Measurements from ENCODE around the gene NDUFS6.

Gene NDUFS6

GRCh38 chr5:1762883-1763547 is 38.2 kb upstream of the NDUFS6 start:
- H3K27me3 Mint-ChIP-seq = peaks cover 9% of the 10 kb centered on the region
- no peaks in the 10 kb centered on the region for H3K36me3 Mint-ChIP-seq
- H3K4me1 Mint-ChIP-seq = no peaks in the 10 kb centered on the region
- H3K4me3 Mint-ChIP-seq = no peak overlapping the region
- H3K27ac Mint-ChIP-seq = no peak overlapping the region
- H3K9me3 Mint-ChIP-seq = peaks cover 8% of the 10 kb centered on the region

GRCh38 chr5:1763548-1763911 is 37.7 kb upstream of the NDUFS6 start:
- peaks cover 7% of the 10 kb centered on the region for H3K27me3 Mint-ChIP-seq
- peaks cover 2% of the 10 kb centered on the region for H3K9me3 Mint-ChIP-seq
- H3K27ac Mint-ChIP-seq = no peak overlapping the region

GRCh38 chr5:1763960-1764605 is 37.1 kb upstream of the NDUFS6 start:
- no peaks in the 10 kb centered on the region for H3K4me1 Mint-ChIP-seq
- H3K4me3 Mint-ChIP-seq = no peak overlapping the region
- H3K9me3 Mint-ChIP-seq = no peaks in the 10 kb centered on the region
- no peak overlapping the region for H3K27ac Mint-ChIP-seq
- peaks cover 7% of the 10 kb centered on the region for H3K27me3 Mint-ChIP-seq
- no peaks in the 10 kb centered on the region for H3K36me3 Mint-ChIP-seq

More at GRCh38 chr5:1763548-1763911, 37.7 kb upstream of the NDUFS6 start:
- Mint-ChIP-seq H3K4me3 (no peak overlapping the region), H3K36me3 (no peaks in the 10 kb centered on the region), H3K4me1 (no peaks in the 10 kb centered on the region)

DNA sequence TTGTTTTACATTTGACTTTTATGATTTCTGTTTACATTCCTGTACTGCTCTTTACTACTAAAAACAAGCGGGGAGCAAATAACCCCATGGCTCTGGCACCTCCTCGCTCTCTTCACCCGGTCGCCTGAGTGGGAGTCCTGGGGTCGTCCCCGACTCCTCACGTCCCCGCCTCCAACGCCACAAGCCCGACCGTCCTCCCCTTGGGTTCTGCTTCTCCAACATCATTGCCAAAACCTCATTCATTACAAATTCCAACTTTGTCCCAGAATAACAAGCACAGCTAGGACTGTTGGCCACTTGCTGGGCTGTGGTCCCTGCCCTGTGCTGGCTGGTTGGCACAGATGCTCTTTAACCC is 36.6 kb upstream of the NDUFS6 start:
- Mint-ChIP-seq H3K4me1 (no peaks in the 10 kb centered on the region), H3K4me3 (no peak overlapping the region), H3K9me3 (no peaks in the 10 kb centered on the region), H3K27ac (no peak overlapping the region), H3K27me3 (peaks cover 7% of the 10 kb centered on the region), H3K36me3 (no peaks in the 10 kb centered on the region)

DNA sequence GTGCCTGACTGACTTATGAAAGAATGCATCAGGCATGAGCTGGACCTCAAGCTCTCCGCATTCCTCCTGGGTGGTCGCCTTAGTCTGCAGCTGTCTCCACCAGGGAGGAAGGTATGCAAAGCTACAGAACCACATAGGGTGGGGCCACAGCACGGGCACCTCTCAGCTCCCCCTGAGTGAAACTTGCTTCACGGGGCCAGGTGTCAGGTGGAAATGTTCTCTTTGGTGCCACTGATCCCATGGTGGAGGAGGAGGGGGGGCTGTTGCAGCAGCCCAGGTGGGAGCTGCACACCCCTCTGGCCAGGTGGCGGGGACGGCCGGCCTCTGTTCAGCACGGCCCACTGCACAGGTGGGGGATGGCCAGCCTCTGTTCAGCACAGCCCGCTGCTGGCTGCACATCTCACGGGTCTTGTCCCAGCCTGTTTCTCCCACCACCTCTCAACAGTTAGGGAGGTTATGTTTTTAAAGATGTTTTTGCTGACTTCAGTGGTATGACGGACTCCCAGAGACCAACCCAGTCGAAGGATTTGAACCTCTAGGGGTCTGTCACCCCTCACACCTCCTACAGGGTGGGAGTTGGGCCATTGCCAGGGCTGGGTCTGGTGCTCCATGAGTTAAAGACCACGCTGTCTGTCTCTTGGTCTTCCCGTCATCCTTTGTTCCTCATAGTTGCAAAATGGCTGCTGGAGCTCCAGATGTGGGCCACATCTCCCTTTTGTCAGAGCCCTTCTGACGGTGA is 35.9 kb upstream of the NDUFS6 start:
- Mint-ChIP-seq H3K9me3 (no peaks in the 10 kb centered on the region), H3K27me3 (peaks cover 7% of the 10 kb centered on the region), H3K4me3 (no peak overlapping the region), H3K27ac (no peak overlapping the region), H3K36me3 (no peaks in the 10 kb centered on the region), H3K4me1 (no peaks in the 10 kb centered on the region)

- no peaks in the 10 kb centered on the region for H3K4me1 Mint-ChIP-seq
- no peak overlapping the region for H3K27ac Mint-ChIP-seq
- no peaks in the 10 kb centered on the region for H3K9me3 Mint-ChIP-seq
- peaks cover 7% of the 10 kb centered on the region for H3K27me3 Mint-ChIP-seq
- H3K4me3 Mint-ChIP-seq = no peak overlapping the region
- no peaks in the 10 kb centered on the region for H3K36me3 Mint-ChIP-seq
Measured at GRCh38 chr5:1765880-1766235, 35.3 kb upstream of the NDUFS6 start.

DNA sequence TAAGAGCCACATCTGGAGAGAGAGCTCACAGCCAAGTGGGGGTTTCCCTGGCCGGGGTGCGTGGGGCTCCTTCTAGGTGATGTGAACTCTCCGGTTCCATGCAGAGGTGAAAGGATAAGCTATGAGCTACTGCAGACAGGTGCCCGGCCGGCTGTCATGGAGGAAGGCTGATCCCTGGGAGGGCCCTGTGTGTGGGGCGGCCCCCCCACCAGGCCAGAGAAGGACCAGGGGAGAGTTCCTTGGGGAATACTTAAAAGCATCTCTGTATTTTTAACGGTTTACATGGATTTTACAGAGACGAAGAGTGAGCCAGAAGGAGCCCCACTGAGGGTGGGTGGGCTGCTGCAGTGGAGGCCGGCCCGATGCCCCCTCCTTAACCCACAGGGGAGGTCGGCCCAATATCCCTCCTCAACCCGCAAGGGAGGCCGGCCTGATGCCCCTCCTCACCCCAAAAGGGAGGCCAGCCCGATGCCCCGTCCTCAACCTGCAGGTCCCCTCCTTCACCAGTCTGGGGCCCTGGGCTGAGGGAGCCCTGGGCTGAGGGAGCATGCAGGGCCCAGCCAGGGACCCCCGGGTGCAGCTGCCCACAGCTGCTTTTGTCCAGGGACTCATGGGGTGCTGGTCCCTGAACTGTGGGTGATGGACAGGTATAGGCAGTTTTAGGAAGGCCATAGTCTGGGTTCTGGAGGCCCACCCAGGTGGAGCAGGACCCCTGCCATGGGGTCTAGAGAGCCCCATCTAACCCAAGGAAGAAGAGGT is 33.5 kb upstream of the NDUFS6 start:
- no peak overlapping the region for H3K27ac Mint-ChIP-seq
- H3K9me3 Mint-ChIP-seq = no peaks in the 10 kb centered on the region
- peaks cover 4% of the 10 kb centered on the region for H3K4me1 Mint-ChIP-seq
- H3K4me3 Mint-ChIP-seq = no peak overlapping the region
- H3K36me3 Mint-ChIP-seq = no peaks in the 10 kb centered on the region
- H3K27me3 Mint-ChIP-seq = peaks cover 7% of the 10 kb centered on the region

GRCh38 chr5:1768283-1769000 is 32.8 kb upstream of the NDUFS6 start:
- no peak overlapping the region for H3K27ac Mint-ChIP-seq
- H3K4me1 Mint-ChIP-seq = peaks cover 4% of the 10 kb centered on the region
- H3K36me3 Mint-ChIP-seq = no peaks in the 10 kb centered on the region
- H3K4me3 Mint-ChIP-seq = no peak overlapping the region
- no peaks in the 10 kb centered on the region for H3K9me3 Mint-ChIP-seq
- H3K27me3 Mint-ChIP-seq = peaks cover 4% of the 10 kb centered on the region

GRCh38 chr5:1769017-1769640 is 32.1 kb upstream of the NDUFS6 start:
- no peaks in the 10 kb centered on the region for H3K9me3 Mint-ChIP-seq
- H3K4me3 Mint-ChIP-seq = no peak overlapping the region
- no peaks in the 10 kb centered on the region for H3K36me3 Mint-ChIP-seq
- peaks cover 4% of the 10 kb centered on the region for H3K4me1 Mint-ChIP-seq
- H3K27ac Mint-ChIP-seq = no peak overlapping the region
- no peaks in the 10 kb centered on the region for H3K27me3 Mint-ChIP-seq

DNA sequence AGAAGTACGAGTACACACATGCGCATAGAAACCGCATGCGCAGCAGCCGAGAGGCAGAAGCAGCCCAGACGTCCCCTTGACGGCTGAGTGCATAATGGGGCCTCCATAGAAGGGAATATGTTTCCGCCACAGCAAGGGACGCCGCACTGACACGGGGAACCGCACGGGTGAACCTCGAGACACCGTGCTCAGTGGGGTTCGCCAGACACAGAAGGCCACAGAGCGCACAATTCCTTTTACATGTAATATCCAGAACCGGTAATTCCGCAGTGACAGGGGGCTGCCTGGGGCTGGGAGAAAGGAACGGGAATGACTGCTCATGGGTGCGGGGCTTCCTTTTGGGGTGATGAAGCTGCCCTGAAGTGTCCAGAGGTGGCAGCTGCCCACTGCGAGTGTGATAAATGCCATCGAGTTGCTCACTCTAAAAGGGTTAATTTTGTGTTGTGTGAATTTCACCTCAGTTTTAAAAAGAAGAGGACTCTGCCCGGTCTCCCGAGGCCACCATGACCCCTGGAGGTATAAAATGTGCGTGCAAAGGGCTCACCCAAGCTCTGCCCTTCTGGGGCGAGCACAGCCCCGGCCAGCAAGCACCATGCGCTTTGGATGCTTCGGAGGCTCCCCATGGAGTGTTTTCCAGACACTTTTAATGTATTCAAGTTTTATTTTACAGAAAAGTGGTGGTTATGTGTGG is 31.3 kb upstream of the NDUFS6 start:
- Mint-ChIP-seq H3K27me3 (no peaks in the 10 kb centered on the region), H3K4me1 (peaks cover 4% of the 10 kb centered on the region), H3K36me3 (no peaks in the 10 kb centered on the region), H3K9me3 (no peaks in the 10 kb centered on the region), H3K27ac (no peak overlapping the region), H3K4me3 (no peak overlapping the region)

GRCh38 chr5:1770443-1770802 is 30.8 kb upstream of the NDUFS6 start:
- Mint-ChIP-seq H3K4me1 (peaks cover 4% of the 10 kb centered on the region), H3K4me3 (no peak overlapping the region), H3K27me3 (no peaks in the 10 kb centered on the region), H3K27ac (no peak overlapping the region), H3K9me3 (no peaks in the 10 kb centered on the region), H3K36me3 (no peaks in the 10 kb centered on the region)

DNA sequence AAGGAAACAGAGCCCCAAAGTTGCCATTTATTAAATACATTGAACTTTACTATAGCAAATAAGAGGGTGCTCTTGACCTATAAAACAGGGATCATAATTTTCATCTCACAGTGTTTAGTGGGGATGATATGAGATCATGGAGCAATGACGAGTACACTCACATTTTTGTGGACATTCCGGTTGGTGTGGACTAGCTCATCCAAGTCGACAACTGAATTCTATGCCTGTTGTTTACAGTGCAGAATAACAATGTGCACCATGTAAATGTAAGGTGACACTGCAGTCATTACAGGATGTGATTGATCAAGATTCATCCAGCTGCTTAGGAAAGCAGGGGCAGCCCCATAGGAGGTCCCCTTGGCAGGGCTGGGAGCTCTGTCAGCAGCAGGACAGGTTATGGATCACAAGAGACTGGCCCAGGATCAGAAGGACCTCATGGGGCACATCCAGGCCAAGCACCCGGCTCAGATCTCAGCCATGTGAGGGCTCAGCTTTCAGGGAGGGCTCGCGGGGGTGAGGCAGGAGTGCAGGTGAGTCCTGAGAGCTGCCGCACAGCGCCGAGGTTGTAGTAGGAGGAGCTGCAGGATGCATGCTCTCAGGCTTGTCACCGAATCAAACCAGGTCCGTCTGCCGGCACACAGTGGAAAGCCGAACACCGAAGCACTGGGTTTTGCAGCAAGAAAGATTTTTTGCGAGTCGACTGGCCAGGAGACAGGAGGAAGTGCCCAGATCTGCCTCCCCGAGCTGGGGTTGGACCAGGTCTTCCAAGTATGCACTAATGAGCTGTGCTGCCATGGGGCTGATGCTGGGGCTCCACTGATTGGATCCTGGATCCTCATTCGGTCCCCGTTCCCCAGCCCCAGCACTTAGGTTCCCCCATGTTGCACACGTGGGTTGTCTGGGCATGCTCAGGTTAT is 29.8 kb upstream of the NDUFS6 start:
- no peak overlapping the region for H3K27ac Mint-ChIP-seq
- no peaks in the 10 kb centered on the region for H3K27me3 Mint-ChIP-seq
- no peaks in the 10 kb centered on the region for H3K9me3 Mint-ChIP-seq
- H3K4me1 Mint-ChIP-seq = peaks cover 4% of the 10 kb centered on the region
- no peak overlapping the region for H3K4me3 Mint-ChIP-seq
- no peaks in the 10 kb centered on the region for H3K36me3 Mint-ChIP-seq

DNA sequence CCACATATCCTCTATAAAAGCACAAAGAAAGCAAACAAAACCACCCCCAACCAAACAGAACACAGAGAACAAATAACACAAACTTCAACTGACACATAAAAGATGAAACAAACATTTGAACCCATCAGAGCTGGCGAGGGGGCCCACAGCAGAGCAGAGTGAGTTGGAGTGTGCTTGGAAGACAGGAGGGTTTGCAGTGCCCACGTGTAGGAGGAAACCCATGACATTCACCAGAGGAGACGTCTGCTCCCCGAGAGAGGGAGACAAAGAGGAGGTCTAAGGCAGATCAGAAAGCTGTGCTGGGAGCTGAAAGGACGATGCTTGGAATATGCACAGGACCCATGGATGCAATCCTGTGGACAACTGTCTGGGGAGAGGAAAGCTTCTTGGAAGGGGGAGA is 28.6 kb upstream of the NDUFS6 start:
- no peak overlapping the region for H3K27ac Mint-ChIP-seq
- no peaks in the 10 kb centered on the region for H3K9me3 Mint-ChIP-seq
- no peaks in the 10 kb centered on the region for H3K27me3 Mint-ChIP-seq
- H3K36me3 Mint-ChIP-seq = no peaks in the 10 kb centered on the region
- H3K4me1 Mint-ChIP-seq = peaks cover 4% of the 10 kb centered on the region
- no peak overlapping the region for H3K4me3 Mint-ChIP-seq

DNA sequence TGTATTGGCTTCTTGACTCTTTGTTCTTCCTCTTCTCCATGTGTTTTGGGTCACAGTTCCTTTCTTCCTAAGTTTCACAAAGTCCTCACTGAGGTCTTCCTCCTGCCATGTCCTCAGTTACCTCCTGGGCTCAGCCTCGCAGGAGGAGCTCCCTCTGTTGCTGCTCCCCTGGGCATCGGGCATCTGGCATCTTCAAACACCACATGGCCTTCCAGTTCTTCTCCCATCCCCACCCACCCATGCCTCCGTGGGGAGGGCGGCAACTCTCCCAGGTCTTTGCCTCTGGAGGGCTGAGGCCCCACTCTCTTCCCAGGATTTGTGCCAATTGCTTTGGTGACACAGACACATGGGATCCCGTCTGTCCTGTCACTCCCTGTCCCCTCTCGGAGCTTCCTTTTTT is 24.4 kb upstream of the NDUFS6 start:
- Mint-ChIP-seq H3K27ac (no peak overlapping the region), H3K36me3 (no peaks in the 10 kb centered on the region), H3K4me3 (no peak overlapping the region), H3K9me3 (no peaks in the 10 kb centered on the region), H3K27me3 (no peaks in the 10 kb centered on the region), H3K4me1 (peaks cover 4% of the 10 kb centered on the region)
